Measurements from ENCODE around the gene ATP5F1D.

ATP5F1D gene

GRCh38 chr19:1257475-1258162 lies 16.1 kb downstream of the ATP5F1D start:
- Histone ChIP-seq H3K9me3 (ENCODE audit: low read length) (no peaks in the 10 kb centered on the region), H3K4me3 (ENCODE audit: low read length) (no peak overlapping the region), H3K27me3 (ENCODE audit: insufficient read depth, low read length) (no peaks in the 10 kb centered on the region), H3K36me3 (ENCODE audit: insufficient read depth, low read length) (peaks cover 49% of the 10 kb centered on the region), H2AFZ (ENCODE audit: low read depth, low read length) (no peak overlapping the region), H3K4me1 (ENCODE audit: insufficient read depth, low read length) (peaks cover 70% of the 10 kb centered on the region)

- Histone ChIP-seq H3K4me3 (ENCODE audit: low read length) (no peak overlapping the region), H3K27me3 (ENCODE audit: insufficient read depth, low read length) (no peaks in the 10 kb centered on the region), H3K36me3 (ENCODE audit: insufficient read depth, low read length) (peaks cover 49% of the 10 kb centered on the region), H3K9me3 (ENCODE audit: low read length) (no peaks in the 10 kb centered on the region), H2AFZ (ENCODE audit: low read depth, low read length) (no peak overlapping the region), H3K4me1 (ENCODE audit: insufficient read depth, low read length) (peaks cover 70% of the 10 kb centered on the region)
Observed at GRCh38 chr19:1258163-1258492, 16.6 kb downstream of the ATP5F1D start.

GRCh38 chr19:1258707-1259205 lies 17.2 kb downstream of the ATP5F1D start:
- Histone ChIP-seq H3K4me3 (ENCODE audit: low read length) (no peak overlapping the region), H3K9me3 (ENCODE audit: low read length) (no peaks in the 10 kb centered on the region), H3K27me3 (ENCODE audit: insufficient read depth, low read length) (no peaks in the 10 kb centered on the region), H3K36me3 (ENCODE audit: insufficient read depth, low read length) (peaks cover 44% of the 10 kb centered on the region), H2AFZ (ENCODE audit: low read depth, low read length) (no peak overlapping the region), H3K4me1 (ENCODE audit: insufficient read depth, low read length) (peaks cover 67% of the 10 kb centered on the region)

- peaks cover 69% of the 10 kb centered on the region for H3K4me1 ChIP-seq (ENCODE audit: insufficient read depth, low read length)
- no peaks in the 10 kb centered on the region for H3K27me3 ChIP-seq (ENCODE audit: insufficient read depth, low read length)
- no peaks in the 10 kb centered on the region for H3K9me3 ChIP-seq (ENCODE audit: low read length)
- H2AFZ ChIP-seq (ENCODE audit: low read depth, low read length), result no peak overlapping the region
- peaks cover 39% of the 10 kb centered on the region for H3K36me3 ChIP-seq (ENCODE audit: insufficient read depth, low read length)
- H3K4me3 ChIP-seq (ENCODE audit: low read length), result no peak overlapping the region
Observed at GRCh38 chr19:1259206-1259875, 17.8 kb downstream of the ATP5F1D start.

GRCh38 chr19:1259876-1260748 lies 18.6 kb downstream of the ATP5F1D start:
- H3K9me3 ChIP-seq (ENCODE audit: low read length), result no peaks in the 10 kb centered on the region
- H3K27me3 ChIP-seq (ENCODE audit: insufficient read depth, low read length), result no peaks in the 10 kb centered on the region
- H3K4me1 ChIP-seq (ENCODE audit: insufficient read depth, low read length), result peaks cover 76% of the 10 kb centered on the region
- no peak overlapping the region for H2AFZ ChIP-seq (ENCODE audit: low read depth, low read length)
- H3K4me3 ChIP-seq (ENCODE audit: low read length), result no peak overlapping the region
- H3K36me3 ChIP-seq (ENCODE audit: insufficient read depth, low read length), result peaks cover 31% of the 10 kb centered on the region

- Histone ChIP-seq H3K4me1 (ENCODE audit: insufficient read depth, low read length) (peaks cover 77% of the 10 kb centered on the region), H2AFZ (ENCODE audit: low read depth, low read length) (no peak overlapping the region), H3K9me3 (ENCODE audit: low read length) (no peaks in the 10 kb centered on the region), H3K27me3 (ENCODE audit: insufficient read depth, low read length) (no peaks in the 10 kb centered on the region), H3K4me3 (ENCODE audit: low read length) (peak overlapping the region; percentile 69), H3K36me3 (ENCODE audit: insufficient read depth, low read length) (peaks cover 23% of the 10 kb centered on the region)
Observed at GRCh38 chr19:1260749-1261537, 19.4 kb downstream of the ATP5F1D start.

GRCh38 chr19:1261538-1261797 lies 19.9 kb downstream of the ATP5F1D start:
- H3K4me1 ChIP-seq (ENCODE audit: insufficient read depth, low read length), result peaks cover 79% of the 10 kb centered on the region
- H3K4me3 ChIP-seq (ENCODE audit: low read length), result peak overlapping the region; percentile 69
- H3K36me3 ChIP-seq (ENCODE audit: insufficient read depth, low read length), result peaks cover 20% of the 10 kb centered on the region
- H3K27me3 ChIP-seq (ENCODE audit: insufficient read depth, low read length), result no peaks in the 10 kb centered on the region
- no peak overlapping the region for H2AFZ ChIP-seq (ENCODE audit: low read depth, low read length)
- no peaks in the 10 kb centered on the region for H3K9me3 ChIP-seq (ENCODE audit: low read length)

- Histone ChIP-seq H2AFZ (ENCODE audit: low read depth, low read length) (no peak overlapping the region), H3K4me3 (ENCODE audit: low read length) (peak overlapping the region; percentile 69), H3K27me3 (ENCODE audit: insufficient read depth, low read length) (no peaks in the 10 kb centered on the region), H3K4me1 (ENCODE audit: insufficient read depth, low read length) (peaks cover 74% of the 10 kb centered on the region), H3K9me3 (ENCODE audit: low read length) (no peaks in the 10 kb centered on the region), H3K36me3 (ENCODE audit: insufficient read depth, low read length) (peaks cover 14% of the 10 kb centered on the region)
Observed at GRCh38 chr19:1261798-1262622, 20.5 kb downstream of the ATP5F1D start.

GRCh38 chr19:1262623-1263123 lies 21.1 kb downstream of the ATP5F1D start:
- Histone ChIP-seq H3K36me3 (ENCODE audit: insufficient read depth, low read length) (peaks cover 8% of the 10 kb centered on the region), H2AFZ (ENCODE audit: low read depth, low read length) (no peak overlapping the region), H3K4me3 (ENCODE audit: low read length) (no peak overlapping the region), H3K4me1 (ENCODE audit: insufficient read depth, low read length) (peaks cover 76% of the 10 kb centered on the region), H3K9me3 (ENCODE audit: low read length) (no peaks in the 10 kb centered on the region), H3K27me3 (ENCODE audit: insufficient read depth, low read length) (no peaks in the 10 kb centered on the region)

GRCh38 chr19:1263188-1263587 lies 21.6 kb downstream of the ATP5F1D start:
- Histone ChIP-seq H3K4me1 (ENCODE audit: insufficient read depth, low read length) (peaks cover 76% of the 10 kb centered on the region), H3K9me3 (ENCODE audit: low read length) (no peaks in the 10 kb centered on the region), H2AFZ (ENCODE audit: low read depth, low read length) (no peak overlapping the region)

GRCh38 chr19:1264801-1265614 lies 23.5 kb downstream of the ATP5F1D start:
- Histone ChIP-seq H3K9me3 (ENCODE audit: low read length) (no peaks in the 10 kb centered on the region), H3K36me3 (ENCODE audit: insufficient read depth, low read length) (no peaks in the 10 kb centered on the region), H2AFZ (ENCODE audit: low read depth, low read length) (no peak overlapping the region), H3K27me3 (ENCODE audit: insufficient read depth, low read length) (no peaks in the 10 kb centered on the region), H3K4me1 (ENCODE audit: insufficient read depth, low read length) (peaks cover 74% of the 10 kb centered on the region), H3K4me3 (ENCODE audit: low read length) (no peak overlapping the region)

More at GRCh38 chr19:1263188-1263587, 21.6 kb downstream of the ATP5F1D start:
- Histone ChIP-seq H3K4me3 (ENCODE audit: low read length) (no peak overlapping the region), H3K27me3 (ENCODE audit: insufficient read depth, low read length) (no peaks in the 10 kb centered on the region), H3K36me3 (ENCODE audit: insufficient read depth, low read length) (peaks cover 3% of the 10 kb centered on the region)

Measured in neuron (in vitro differentiated cells).